ENCODE results near the gene OTOS. TPM values are rescaled to one million over a fixed set of nuclear protein-coding genes. Genes with fewer than 3 reads are reported as not detected.

OTOS gene
- total and polyA plus RNA-seq, 2 of the 13 experiments (the other 11 are each of a cell fraction or from before 2014, with no cell fraction given), result not detected

GRCh38 chr2:240127191-240127750, 13.2 kb downstream of the OTOS start (continued):
- TF ChIP-seq SNAPC4 (CRISPR knock-in tag; IDR thresholded peaks at IDR 0.05) (no peak), ZEB1 (IDR thresholded peaks at IDR 0.05; ENCODE audit: insufficient replicate concordance, low read depth) (no peak), CCAR2 (optimal IDR thresholded peaks at IDR 0.05; ENCODE audit: low read depth, low read length) (no peak), ZFP37 (CRISPR knock-in tag; IDR thresholded peaks at IDR 0.05; ENCODE audit: borderline replicate concordance) (no peak), ZNF510 (CRISPR knock-in tag; IDR thresholded peaks at IDR 0.05; ENCODE audit: low read depth) (no peak), ZSCAN30 (CRISPR knock-in tag; IDR thresholded peaks at IDR 0.05) (no peak)
- TF ChIP-seq, protein P1, sequence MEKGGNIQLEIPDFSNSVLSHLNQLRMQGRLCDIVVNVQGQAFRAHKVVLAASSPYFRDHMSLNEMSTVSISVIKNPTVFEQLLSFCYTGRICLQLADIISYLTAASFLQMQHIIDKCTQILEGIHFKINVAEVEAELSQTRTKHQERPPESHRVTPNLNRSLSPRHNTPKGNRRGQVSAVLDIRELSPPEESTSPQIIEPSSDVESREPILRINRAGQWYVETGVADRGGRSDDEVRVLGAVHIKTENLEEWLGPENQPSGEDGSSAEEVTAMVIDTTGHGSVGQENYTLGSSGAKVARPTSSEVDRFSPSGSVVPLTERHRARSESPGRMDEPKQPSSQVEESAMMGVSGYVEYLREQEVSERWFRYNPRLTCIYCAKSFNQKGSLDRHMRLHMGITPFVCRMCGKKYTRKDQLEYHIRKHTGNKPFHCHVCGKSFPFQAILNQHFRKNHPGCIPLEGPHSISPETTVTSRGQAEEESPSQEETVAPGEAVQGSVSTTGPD (CRISPR knock-in tag; IDR thresholded peaks at IDR 0.05), result no peak
- TF ChIP-seq, protein P2, sequence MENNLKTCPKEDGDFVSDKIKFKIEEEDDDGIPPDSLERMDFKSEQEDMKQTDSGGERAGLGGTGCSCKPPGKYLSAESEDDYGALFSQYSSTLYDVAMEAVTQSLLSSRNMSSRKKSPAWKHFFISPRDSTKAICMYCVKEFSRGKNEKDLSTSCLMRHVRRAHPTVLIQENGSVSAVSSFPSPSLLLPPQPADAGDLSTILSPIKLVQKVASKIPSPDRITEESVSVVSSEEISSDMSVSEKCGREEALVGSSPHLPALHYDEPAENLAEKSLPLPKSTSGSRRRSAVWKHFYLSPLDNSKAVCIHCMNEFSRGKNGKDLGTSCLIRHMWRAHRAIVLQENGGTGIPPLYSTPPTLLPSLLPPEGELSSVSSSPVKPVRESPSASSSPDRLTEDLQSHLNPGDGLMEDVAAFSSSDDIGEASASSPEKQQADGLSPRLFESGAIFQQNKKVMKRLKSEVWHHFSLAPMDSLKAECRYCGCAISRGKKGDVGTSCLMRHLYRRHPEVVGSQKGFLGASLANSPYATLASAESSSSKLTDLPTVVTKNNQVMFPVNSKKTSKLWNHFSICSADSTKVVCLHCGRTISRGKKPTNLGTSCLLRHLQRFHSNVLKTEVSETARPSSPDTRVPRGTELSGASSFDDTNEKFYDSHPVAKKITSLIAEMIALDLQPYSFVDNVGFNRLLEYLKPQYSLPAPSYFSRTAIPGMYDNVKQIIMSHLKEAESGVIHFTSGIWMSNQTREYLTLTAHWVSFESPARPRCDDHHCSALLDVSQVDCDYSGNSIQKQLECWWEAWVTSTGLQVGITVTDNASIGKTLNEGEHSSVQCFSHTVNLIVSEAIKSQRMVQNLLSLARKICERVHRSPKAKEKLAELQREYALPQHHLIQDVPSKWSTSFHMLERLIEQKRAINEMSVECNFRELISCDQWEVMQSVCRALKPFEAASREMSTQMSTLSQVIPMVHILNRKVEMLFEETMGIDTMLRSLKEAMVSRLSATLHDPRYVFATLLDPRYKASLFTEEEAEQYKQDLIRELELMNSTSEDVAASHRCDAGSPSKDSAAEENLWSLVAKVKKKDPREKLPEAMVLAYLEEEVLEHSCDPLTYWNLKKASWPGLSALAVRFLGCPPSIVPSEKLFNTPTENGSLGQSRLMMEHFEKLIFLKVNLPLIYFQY (CRISPR knock-in tag; IDR thresholded peaks at IDR 0.05; ENCODE audit: borderline replicate concordance), result no peak
